Measurements from ENCODE around the gene RNU5D-1.

DNA sequence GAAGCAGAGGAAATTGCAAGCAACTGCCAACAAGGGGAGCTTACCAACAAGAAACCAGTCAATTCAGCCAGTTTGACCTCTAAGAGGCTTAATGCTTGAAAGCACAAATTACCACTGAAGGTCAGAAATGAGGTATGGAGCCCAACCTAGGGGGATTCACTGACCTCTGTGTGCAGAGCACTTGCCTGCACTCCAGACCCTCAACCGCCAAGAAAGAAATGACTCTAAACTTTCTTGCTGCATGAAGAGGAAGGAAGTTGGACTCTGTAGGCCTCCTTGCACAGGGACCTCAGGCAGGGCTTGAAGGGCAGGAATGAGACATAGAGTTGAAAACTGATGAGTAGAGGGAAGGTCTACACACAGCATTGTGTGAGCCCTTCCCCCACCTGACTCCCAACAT lies 46.4 kb downstream of the RNU5D-1 start:
- TF ChIP-seq, protein P1, sequence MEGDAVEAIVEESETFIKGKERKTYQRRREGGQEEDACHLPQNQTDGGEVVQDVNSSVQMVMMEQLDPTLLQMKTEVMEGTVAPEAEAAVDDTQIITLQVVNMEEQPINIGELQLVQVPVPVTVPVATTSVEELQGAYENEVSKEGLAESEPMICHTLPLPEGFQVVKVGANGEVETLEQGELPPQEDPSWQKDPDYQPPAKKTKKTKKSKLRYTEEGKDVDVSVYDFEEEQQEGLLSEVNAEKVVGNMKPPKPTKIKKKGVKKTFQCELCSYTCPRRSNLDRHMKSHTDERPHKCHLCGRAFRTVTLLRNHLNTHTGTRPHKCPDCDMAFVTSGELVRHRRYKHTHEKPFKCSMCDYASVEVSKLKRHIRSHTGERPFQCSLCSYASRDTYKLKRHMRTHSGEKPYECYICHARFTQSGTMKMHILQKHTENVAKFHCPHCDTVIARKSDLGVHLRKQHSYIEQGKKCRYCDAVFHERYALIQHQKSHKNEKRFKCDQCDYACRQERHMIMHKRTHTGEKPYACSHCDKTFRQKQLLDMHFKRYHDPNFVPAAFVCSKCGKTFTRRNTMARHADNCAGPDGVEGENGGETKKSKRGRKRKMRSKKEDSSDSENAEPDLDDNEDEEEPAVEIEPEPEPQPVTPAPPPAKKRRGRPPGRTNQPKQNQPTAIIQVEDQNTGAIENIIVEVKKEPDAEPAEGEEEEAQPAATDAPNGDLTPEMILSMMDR (IDR thresholded peaks at IDR 0.05; ENCODE audit: low read length), result no peak
- TF ChIP-seq EZH2 (IDR thresholded peaks at IDR 0.05; ENCODE audit: borderline replicate concordance, low read length), result no peak

Data from OCI-LY1 (cell line).